Measurements from ENCODE around the gene FIS1.
"Not testable (repeated sequence)": the region's sequence is repeated elsewhere in the genome, so short reads cannot be mapped to it uniquely, and the experiment has no call there.

Gene FIS1

DNA sequence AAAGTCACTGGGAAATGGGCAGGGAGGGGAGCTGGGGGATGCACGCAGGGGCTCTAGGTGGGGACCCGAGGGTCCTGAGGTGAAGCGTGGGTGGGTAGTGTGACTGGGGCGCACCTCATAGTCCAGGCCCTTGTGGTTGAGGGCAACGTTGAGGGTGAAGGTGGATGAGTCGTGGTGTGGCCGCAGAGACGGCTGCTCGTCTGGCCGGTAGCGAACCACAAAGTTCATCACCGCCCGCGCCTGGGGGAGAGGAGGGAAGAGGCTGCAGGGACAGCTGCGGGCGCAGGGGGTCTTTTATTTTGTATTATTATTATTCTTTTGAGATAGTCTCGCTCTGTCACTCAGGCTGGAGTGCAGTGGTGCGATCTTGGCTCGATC lies 38.2 kb downstream of the FIS1 start:
- no peak for DNase-seq

- no peak for DNase-seq
These were observed 38.8 kb downstream of the FIS1 start for GRCh38 chr7:101205901-101206664.

DNA sequence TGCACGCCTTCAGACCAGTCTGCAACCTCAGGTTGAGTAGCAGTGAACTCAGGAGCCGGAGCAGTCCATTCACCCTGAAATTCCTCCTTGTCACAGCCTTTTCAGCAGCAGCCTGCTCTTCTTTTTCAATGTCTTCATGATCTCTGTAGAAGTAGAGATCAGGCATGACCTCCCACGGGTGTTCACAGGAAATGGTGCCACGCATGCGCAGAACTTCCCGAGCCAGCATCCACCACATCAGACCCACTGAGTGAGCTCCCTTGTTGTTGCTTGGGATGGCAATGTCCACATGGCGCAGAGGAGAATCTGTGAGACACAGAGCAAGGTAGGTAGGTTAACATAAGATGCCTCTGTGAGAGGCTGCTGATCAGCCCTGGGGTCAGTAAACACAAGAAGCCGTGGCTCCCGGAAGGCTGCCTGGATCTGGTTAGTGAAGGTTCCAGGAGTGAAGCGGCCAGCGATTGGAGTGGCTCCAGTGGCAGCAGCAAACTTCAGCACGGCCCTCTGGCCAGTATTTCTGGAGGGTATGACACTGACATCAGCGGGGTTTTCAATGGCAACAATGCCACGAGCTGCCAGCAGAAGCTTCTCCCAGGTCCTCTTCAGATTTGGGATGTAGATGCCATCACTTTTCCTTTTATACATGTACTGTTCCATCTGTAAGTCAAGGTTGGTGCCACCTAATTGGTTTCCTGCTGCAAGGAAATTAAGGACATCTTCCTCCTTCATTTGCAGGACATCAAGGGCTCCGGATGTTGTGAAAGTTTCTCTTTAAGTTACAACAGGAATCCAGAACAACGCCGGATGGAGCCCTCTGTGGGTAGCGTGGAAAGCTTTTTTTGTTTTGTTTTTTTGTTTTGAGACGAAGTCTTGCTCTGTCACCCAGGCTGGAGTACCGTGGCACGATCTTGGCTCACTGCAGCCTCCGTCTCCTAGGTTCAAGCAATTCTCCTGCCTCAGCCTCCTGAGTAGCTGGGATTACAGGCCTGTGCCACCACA lies 40.8 kb downstream of the FIS1 start:
- not testable (repeated sequence) for DNase-seq

DNA sequence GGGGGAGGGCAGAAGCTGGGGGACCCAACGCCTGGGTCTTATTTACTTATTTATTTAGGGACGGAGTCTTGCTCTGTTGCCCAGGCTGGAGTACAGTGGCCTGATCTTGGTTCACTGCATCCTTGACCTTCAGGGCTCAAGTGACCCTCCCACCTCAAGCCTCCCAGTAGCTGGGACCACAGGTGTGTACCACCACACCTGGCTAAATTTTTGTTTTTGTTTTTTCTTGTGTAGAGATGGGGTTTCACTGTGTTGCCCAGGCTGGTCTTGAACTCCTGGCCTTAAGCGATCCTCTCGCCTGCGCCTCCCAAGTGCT lies 42.3 kb downstream of the FIS1 start:
- no peak for DNase-seq

DNA sequence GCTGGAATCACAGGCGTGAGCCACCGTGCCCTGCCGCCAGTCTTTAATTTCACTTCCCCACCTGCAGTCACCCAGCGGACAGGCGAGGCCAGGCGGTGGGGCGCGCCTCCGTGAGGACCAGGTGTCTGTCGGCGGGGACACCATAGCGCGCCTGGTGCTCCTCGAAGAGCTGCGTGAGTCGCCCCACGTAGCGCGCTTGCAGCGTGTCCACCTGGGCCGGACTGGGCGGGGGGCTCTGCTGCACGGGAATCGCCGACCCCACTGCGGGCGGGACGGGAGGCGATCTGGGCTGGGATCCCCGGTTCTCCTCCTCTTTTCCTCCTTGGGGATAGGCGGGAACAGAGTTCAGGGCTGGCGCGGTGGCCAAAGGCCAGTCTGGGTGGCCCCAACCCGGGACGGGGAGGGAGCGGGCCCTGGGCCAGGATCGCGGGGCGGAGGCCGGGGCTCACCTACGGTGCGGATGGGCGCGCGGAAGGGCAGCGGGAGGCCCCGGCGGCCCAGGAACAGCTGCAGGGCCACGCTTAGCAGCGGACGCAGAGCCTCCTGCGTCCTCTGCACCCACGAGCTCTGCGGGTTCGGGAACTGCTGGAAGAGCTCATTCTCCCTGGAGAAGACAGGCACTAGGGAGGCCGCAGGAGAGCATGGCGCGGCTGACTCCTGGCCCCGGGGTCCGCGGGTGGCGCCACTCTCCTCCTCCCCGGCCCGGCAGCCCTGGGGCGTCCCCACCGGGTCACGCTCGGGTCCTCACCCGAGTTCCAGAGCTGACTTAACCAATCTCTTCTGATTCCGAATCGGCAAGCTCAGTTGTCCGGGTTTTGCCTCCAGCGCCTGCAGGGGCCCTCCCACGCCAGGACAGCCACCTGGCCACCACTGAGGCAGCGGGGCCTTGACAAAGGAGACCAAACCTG lies 42.9 kb downstream of the FIS1 start:
- DNase-seq, result no peak

- DNase-seq, result no peak
These were observed 43.9 kb downstream of the FIS1 start, which contains the start of gene MOGAT3 for GRCh38 chr7:101200862-101201599. Gene MOGAT3, minus strand, starts transcription at chr7:101201036. Its CDS starts 182 bp downstream, at chr7:101200854.

DNA sequence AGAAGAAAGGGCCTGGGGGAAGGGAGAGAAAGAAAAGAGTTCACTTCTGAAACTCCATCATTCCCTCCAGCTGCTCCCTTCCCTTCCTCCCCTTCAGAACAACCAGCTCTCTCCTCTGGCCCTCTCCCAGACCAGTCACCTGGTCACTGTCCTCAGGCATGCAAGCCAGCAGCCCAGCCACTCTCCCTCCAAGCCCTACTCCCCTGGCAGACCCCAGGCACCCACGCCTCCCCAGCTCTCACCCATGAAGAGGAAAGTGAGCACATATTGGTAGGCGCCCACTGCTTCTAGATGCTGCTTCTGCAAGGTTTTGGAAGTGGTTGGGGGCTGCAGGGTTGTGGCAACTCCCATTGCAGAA lies 44.4 kb downstream of the FIS1 start:
- DNase-seq, result no peak

DNA sequence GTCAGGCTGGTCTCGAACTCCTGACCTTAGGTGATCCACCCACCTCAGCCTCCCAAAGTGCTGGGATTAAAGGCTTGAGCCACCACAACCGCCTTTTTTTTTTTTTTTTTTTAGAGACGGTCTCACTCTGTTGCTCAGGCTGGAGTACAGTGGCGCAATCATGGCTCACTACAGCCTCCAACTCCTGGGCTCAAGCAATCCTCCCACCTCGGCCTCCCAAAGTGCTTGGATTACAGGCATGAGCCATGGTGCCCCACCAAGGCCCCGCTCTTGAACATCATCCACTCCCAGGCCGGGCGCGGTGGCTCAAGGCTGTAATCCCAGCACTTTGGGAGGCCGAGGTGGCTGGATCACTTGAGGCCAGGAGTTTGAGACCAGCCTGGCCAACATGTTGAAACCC lies 45.4 kb downstream of the FIS1 start:
- not testable (repeated sequence) for DNase-seq

GRCh38 chr7:101198476-101198875 lies 46.4 kb downstream of the FIS1 start:
- no peak for DNase-seq

DNA sequence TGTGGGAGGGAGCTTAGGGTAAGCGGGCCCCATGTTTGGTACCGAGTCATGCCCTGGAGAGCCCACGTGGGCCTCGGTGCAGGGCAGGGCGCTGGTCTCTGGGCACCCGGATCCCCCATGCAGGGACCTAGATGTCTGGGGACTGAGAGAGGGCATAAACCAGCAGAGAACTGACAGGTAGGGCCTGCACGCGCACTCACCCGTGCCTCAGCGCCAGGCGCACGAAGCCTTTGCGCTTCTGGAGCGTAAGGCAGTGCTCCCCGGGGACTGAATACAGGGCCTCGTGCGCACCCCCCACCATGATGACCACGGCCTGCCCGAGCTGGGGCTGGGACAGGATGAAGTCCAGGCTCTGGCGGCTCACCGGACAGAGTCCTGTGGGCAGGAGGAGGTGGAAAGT lies 46.9 kb downstream of the FIS1 start:
- DNase-seq, result no peak

DNA sequence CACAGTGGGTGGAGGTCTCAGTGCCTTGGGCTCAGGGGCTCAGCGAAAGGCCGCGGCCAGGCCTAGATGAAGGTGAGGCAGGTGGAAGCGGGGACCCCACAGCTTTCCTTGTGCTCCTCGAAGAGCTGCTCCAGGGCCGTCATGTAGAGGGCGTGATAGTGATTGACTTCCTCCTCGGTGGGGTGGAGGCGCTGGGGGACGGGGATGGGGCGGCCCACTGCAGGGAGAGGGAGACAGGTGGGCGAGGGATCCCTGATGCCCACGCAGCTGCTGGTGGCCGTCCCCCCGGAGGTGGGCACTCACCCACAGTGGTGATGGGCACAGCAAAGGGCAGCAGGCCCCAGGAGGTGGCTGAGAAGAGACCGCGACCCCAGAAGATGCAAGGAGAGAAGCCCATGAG lies 49.0 kb downstream of the FIS1 start:
- DNase-seq, result no peak
